RWPE1 (cell line): Measurements from ENCODE around the gene ATL2.
"Not testable (repeated sequence)": the region's sequence is repeated elsewhere in the genome, so short reads cannot be mapped to it uniquely, and the experiment has no call there.

Source experiments
- CTCF ChIA-PET: fragments of 350-600 bp; sonication (Branson Sonifier 250); formaldehyde crosslinking; extraction: SDS; loops from one replicate; lab custom pipeline; 2021; lab: Yijun Ruan, JAX
- POLR2A ChIA-PET: fragments of 400-600 bp; formaldehyde crosslinking; extraction: SDS; loops from one replicate; lab custom pipeline; 2020; ENCODE audit warnings: antibody characterized with exemption; ENCODE audit not compliant: low non-redundant PET; lab: Yijun Ruan, JAX
- DNase-seq: peaks from one replicate; pipeline ENCODE4 v3.0.0; 2012; ENCODE audit warnings: low spot score
- H3K27ac ChIP-seq: fragments of 450-650 bp; 2 replicates; pipeline ENCODE4 v1.5.1; 2017
- TF ChIP-seq, protein P1 (sequence below): fragments of 450-650 bp; conservative IDR thresholded peaks from 2 replicates; pipeline ENCODE4 v1.5.1; 2017; ENCODE audit warnings: low read depth, mild to moderate bottlenecking

Gene ATL2

DNA sequence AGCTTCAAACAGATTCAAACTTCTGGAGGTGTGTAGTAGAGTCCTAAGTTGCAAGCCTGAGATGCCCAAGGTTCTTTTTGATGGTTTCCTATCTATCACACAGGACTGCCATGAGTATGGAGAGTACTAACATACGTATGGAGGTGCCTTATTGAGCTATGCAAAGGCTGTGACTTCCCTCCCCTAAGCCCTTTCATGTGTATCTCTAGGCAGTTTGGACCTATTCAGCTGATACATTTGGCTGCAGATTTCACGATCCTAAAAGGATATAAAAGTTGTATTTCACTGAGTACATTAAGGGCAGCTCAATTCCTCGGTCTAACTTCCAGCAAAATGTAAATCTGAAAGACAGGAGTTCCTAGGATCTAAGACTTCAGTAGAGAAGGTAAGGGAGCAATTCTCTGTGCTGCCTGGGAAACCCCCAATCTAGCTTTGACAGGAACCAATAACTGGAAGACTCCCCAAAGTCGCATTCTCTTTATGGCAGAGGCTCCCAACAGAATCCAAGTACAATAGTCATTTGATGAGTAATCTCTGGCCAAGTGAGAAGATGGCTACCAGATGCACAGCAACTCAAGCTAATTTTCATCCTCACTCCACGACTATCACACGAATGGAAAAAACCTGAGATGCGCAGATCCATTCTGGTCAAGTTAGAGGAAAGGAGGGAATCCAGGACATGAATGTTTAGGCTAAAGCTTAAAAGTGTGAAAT lies 83.8 kb downstream of the ATL2 start:
- TF ChIP-seq, protein P1, sequence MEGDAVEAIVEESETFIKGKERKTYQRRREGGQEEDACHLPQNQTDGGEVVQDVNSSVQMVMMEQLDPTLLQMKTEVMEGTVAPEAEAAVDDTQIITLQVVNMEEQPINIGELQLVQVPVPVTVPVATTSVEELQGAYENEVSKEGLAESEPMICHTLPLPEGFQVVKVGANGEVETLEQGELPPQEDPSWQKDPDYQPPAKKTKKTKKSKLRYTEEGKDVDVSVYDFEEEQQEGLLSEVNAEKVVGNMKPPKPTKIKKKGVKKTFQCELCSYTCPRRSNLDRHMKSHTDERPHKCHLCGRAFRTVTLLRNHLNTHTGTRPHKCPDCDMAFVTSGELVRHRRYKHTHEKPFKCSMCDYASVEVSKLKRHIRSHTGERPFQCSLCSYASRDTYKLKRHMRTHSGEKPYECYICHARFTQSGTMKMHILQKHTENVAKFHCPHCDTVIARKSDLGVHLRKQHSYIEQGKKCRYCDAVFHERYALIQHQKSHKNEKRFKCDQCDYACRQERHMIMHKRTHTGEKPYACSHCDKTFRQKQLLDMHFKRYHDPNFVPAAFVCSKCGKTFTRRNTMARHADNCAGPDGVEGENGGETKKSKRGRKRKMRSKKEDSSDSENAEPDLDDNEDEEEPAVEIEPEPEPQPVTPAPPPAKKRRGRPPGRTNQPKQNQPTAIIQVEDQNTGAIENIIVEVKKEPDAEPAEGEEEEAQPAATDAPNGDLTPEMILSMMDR = no peak
- DNase-seq = no peak
- ChIA-PET POLR2A (no interaction called here), CTCF (interaction anchor here (0.5 to 1.5 kb wide), 5 partner anchors 9 to 477 kb away, joined by 3 to 5 read pairs (median 3); no protein-coding TSS in a partner anchor)
- no peak overlapping the region for H3K27ac ChIP-seq

DNA sequence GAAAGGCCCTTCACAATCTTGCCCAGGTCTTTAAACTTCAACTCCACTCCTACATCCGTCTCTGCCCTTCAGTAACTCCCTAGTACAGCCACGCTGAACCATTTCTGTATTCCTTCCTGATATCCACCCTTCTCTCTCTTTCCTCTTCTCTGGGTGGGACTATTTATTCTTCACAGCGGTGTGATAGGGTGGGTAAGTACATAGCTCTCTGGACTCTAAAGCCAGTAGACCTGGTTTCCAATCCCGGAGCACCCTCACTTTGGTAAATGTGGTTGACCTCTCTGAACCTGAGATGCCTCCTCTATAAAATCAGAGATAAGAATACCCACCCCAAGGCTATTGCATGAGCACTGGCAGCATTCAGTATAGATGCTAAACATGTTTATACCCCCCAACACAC lies 86.7 kb downstream of the ATL2 start:
- ChIA-PET POLR2A (no interaction called here), CTCF (no interaction called here)
- no peak for DNase-seq
- H3K27ac ChIP-seq = no peak overlapping the region
- TF ChIP-seq, protein P1 = no peak

DNA sequence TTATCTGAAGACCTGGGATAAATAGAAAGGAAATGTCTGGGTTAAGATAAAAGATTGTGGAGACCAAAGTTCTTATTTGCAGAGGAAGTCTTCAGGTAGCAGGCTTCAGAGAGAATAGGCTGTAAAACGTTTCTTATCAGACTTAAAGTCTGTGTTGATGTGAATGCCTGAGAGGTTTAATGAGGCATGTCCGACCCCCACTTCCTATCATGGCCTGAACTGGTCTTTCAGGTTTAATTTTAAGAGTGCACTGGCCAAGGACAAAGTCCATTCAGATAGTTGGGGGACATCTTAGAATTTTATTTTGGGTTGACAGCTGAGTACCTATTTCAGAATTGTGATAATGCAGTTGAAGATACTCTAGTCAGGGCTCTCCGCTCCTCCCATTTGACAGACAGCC lies 92.1 kb downstream of the ATL2 start:
- TF ChIP-seq, protein P1 = no peak
- ChIA-PET POLR2A (no interaction called here), CTCF (no interaction called here)
- no peak overlapping the region for H3K27ac ChIP-seq
- no peak for DNase-seq

DNA sequence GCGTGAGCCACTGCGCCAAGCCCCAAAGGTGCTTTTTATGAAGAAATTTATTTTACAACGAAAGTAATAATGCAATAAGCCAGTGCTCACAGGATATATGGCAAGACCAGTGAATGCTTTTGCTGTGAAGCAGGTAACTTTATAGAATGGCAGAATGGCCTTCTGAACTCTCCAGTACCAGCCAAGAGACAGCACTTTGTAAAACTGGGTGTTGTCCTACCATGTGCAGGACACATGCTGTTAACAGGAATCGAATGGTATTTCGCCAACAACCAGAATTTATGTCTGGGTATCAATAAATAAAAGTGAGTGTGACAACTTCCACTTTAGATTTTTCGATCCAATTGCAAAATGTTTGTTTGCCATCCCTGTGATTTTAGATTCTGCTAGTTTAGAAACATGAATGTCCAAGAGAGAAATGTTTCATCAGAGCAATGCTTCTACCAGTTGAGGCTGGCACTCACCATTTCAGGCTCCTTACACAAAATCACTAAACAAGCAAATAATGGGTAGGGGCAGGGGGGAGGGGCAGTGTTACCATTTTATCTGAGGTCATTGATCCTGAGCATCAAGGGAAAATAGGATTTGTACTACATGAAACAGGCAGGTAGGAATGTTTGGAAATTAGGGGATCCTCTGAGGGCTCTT lies 95.9 kb downstream of the ATL2 start:
- POLR2A ChIA-PET = no interaction called here
- H3K27ac ChIP-seq = no peak overlapping the region
- CTCF ChIA-PET = interaction anchor here (0.6 to 0.7 kb wide), 2 partner anchors 205 to 894 kb away, joined by 3 read pairs; no protein-coding TSS in a partner anchor
- no peak for DNase-seq
- TF ChIP-seq, protein P1 = no peak

DNA sequence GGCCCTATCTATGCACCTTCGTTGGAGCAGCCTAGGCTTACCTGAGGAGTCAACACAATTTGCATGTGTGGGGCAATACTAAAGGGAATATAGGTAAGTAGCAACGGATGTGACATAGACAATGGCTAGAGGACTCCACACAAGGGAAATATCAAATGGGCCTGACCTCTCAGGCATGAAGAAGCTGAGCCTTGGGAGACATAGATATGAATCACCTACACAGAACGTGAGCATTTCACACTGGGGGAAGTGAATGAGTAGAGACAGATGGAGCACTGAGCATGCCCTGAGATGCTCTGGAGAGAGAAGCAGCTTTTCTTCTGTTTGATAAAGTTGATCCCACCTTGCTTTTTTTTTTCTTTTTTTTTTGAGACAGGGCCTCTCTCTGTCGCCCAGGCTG lies 97.9 kb downstream of the ATL2 start:
- no peak for DNase-seq
- no peak overlapping the region for H3K27ac ChIP-seq
- ChIA-PET POLR2A (no interaction called here), CTCF (interaction anchor here (0.6 kb wide), 1 partner anchor 883 kb away, joined by 6 read pairs; no protein-coding TSS in a partner anchor)
- TF ChIP-seq, protein P1 = no peak

DNA sequence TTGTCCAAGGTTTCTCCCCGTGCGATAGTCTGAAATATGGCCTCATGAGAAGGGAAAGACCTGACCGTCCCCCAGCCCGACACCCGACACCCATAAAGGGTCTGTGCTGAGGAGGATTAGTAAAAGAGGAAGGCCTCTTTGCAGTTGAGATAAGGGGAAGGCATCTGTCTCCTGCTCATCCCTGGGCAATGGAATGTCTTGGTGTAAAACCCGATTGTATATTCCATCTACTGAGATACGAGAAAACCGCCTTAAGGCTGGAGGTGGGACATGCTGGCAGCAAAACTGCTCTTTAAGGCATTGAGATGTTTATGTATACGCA lies 99.0 kb downstream of the ATL2 start:
- POLR2A ChIA-PET, H3K27ac ChIP-seq, DNase-seq: not testable (repeated sequence)
- CTCF ChIA-PET = interaction anchor here (0.6 kb wide), 1 partner anchor 243 kb away, joined by 3 read pairs; no protein-coding TSS in a partner anchor
